ENCODE data around the gene SYCE3. TPM values are rescaled to one million over a fixed set of nuclear protein-coding genes. Genes with fewer than 3 reads are reported as not detected.

The SYCE3 gene
- total and polyA plus RNA-seq, 2 experiments from 2014 or later, result not detected

DNA sequence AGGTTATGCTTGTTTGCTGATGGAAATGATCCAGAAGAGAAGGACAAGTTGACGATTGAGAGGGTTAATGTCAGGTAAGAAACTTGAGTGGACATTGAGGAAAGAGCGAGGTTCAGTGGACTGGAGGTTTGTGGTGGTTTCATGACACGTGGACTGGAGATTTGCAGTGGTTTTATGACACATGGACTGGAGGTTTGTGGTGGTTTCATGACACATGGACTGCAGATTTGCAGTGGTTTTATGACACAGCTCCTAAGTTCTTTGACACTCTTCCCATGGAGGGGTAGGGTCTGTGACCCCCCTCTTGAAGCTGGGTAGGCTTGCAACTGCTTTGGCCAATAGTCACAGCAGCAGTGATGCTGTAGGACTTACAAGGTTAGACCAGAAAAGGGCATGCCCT, 32.5 kb upstream of the SYCE3 start:
- Histone ChIP-seq H3K4me3 (no peak overlapping the region), H3K36me3 (ENCODE audit: insufficient read depth) (no peaks in the 10 kb centered on the region), H3F3A (replicated peaks; ENCODE audit: low read depth) (no peaks in the 10 kb centered on the region), H3K4me1 (ENCODE audit: insufficient read depth) (no peaks in the 10 kb centered on the region), H4K20me1 (replicated peaks; ENCODE audit: insufficient read depth) (peaks cover 2% of the 10 kb centered on the region), H3K4me2 (no peak overlapping the region), H3K79me2 (replicated peaks; ENCODE audit: insufficient read depth) (no peaks in the 10 kb centered on the region), H3K27me3 (ENCODE audit: insufficient read depth) (peaks cover 41% of the 10 kb centered on the region), H3K9me2 (ENCODE audit: insufficient read depth) (no peaks in the 10 kb centered on the region), H3K27ac (ENCODE audit: low read depth) (no peak overlapping the region), H2AFZ (no peak overlapping the region)
- no peak overlapping the region for H3K4me3 Mint-ChIP-seq
- peaks cover 3% of the 10 kb centered on the region; the same call in 1 of the 3 replicates for H3K36me3 Mint-ChIP-seq (ENCODE audit: low read depth)
- H3K27me3 Mint-ChIP-seq (ENCODE audit: insufficient read depth, low read depth, poor library complexity), result peaks cover 20% of the 10 kb centered on the region
- ATAC-seq (no peak), DNase-seq (ENCODE audit: low spot score) (no peak)
- H3K4me1 Mint-ChIP-seq, result peaks cover 4% of the 10 kb centered on the region; the same call in 2 of the 3 replicates
- TF ChIP-seq, protein P1, sequence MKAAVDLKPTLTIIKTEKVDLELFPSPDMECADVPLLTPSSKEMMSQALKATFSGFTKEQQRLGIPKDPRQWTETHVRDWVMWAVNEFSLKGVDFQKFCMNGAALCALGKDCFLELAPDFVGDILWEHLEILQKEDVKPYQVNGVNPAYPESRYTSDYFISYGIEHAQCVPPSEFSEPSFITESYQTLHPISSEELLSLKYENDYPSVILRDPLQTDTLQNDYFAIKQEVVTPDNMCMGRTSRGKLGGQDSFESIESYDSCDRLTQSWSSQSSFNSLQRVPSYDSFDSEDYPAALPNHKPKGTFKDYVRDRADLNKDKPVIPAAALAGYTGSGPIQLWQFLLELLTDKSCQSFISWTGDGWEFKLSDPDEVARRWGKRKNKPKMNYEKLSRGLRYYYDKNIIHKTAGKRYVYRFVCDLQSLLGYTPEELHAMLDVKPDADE (IDR thresholded peaks at IDR 0.05), result no peak
- TF ChIP-seq JUNB (IDR thresholded peaks at IDR 0.05; ENCODE audit: unreplicated experiment) (no peak), CREB1 (CRISPR knock-in tag; IDR thresholded peaks at IDR 0.05; ENCODE audit: low read depth) (no peak), STAT1 (IDR thresholded peaks at IDR 0.05; ENCODE audit: unreplicated experiment) (no peak), ZNF331 (CRISPR knock-in tag; IDR thresholded peaks at IDR 0.05; ENCODE audit: low read depth) (no peak), EZH2phosphoT487 (IDR thresholded peaks at IDR 0.05; ENCODE audit: unreplicated experiment) (no peak), ZNF462 (CRISPR knock-in tag; IDR thresholded peaks at IDR 0.05) (no peak), NANOG (IDR thresholded peaks at IDR 0.05; ENCODE audit: borderline replicate concordance) (no peak), POLR2AphosphoS5 (IDR thresholded peaks at IDR 0.05; ENCODE audit: low read depth) (no peak), ZNF114 (CRISPR knock-in tag; IDR thresholded peaks at IDR 0.05) (no peak)
- TF ChIP-seq, protein P2, sequence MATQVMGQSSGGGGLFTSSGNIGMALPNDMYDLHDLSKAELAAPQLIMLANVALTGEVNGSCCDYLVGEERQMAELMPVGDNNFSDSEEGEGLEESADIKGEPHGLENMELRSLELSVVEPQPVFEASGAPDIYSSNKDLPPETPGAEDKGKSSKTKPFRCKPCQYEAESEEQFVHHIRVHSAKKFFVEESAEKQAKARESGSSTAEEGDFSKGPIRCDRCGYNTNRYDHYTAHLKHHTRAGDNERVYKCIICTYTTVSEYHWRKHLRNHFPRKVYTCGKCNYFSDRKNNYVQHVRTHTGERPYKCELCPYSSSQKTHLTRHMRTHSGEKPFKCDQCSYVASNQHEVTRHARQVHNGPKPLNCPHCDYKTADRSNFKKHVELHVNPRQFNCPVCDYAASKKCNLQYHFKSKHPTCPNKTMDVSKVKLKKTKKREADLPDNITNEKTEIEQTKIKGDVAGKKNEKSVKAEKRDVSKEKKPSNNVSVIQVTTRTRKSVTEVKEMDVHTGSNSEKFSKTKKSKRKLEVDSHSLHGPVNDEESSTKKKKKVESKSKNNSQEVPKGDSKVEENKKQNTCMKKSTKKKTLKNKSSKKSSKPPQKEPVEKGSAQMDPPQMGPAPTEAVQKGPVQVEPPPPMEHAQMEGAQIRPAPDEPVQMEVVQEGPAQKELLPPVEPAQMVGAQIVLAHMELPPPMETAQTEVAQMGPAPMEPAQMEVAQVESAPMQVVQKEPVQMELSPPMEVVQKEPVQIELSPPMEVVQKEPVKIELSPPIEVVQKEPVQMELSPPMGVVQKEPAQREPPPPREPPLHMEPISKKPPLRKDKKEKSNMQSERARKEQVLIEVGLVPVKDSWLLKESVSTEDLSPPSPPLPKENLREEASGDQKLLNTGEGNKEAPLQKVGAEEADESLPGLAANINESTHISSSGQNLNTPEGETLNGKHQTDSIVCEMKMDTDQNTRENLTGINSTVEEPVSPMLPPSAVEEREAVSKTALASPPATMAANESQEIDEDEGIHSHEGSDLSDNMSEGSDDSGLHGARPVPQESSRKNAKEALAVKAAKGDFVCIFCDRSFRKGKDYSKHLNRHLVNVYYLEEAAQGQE (IDR thresholded peaks at IDR 0.05; ENCODE audit: unreplicated experiment), result no peak
- TF ChIP-seq, protein P3, sequence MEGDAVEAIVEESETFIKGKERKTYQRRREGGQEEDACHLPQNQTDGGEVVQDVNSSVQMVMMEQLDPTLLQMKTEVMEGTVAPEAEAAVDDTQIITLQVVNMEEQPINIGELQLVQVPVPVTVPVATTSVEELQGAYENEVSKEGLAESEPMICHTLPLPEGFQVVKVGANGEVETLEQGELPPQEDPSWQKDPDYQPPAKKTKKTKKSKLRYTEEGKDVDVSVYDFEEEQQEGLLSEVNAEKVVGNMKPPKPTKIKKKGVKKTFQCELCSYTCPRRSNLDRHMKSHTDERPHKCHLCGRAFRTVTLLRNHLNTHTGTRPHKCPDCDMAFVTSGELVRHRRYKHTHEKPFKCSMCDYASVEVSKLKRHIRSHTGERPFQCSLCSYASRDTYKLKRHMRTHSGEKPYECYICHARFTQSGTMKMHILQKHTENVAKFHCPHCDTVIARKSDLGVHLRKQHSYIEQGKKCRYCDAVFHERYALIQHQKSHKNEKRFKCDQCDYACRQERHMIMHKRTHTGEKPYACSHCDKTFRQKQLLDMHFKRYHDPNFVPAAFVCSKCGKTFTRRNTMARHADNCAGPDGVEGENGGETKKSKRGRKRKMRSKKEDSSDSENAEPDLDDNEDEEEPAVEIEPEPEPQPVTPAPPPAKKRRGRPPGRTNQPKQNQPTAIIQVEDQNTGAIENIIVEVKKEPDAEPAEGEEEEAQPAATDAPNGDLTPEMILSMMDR (conservative IDR thresholded peaks at IDR 0.05; ENCODE audit: low read depth in 2 of 2), result no peak
- H3K27ac Mint-ChIP-seq, result no peak overlapping the region
- H3K9me3 Mint-ChIP-seq, result 0 out of 3 replicates have a peak, but pooled peaks cover 3% of the 10 kb centered on the region

Data from GM23338 (cell line).